SU-DHL-6 (cell line): ENCODE data around the gene PLCB1.

ENCODE experiments used
- H2AFZ ChIP-seq: fragments of 200-600 bp; sonication (generic); 2 replicates; pipeline ENCODE4 v1.6.1; 2014; ENCODE audit warnings: low read depth, mild to moderate bottlenecking, moderate library complexity, mixed read lengths, antibody characterized with exemption, low read length; ENCODE audit not compliant: severe bottlenecking
- H3F3A ChIP-seq: fragments of 200-600 bp; shearing (Covaris generic); 2 replicates; pipeline ENCODE4 v1.6.0; 2016; ENCODE audit warnings: antibody characterized with exemption, mild to moderate bottlenecking; ENCODE audit not compliant: insufficient read depth
- H3K27ac ChIP-seq: fragments of 200-600 bp; sonication (generic); 2 replicates; pipeline ENCODE4 v1.5.1; 2016; ENCODE audit warnings: low read depth, mild to moderate bottlenecking, low read length, moderate library complexity, mixed read lengths
- H3K27me3 ChIP-seq: fragments of 200-600 bp; sonication (generic), shearing (Covaris generic); 2 replicates; pipeline ENCODE4 v1.6.0; 2014; ENCODE audit warnings: mild to moderate bottlenecking, low read length
- H3K36me3 ChIP-seq: fragments of 200-600 bp; sonication (generic); 2 replicates; pipeline ENCODE4 v1.6.1; 2014; ENCODE audit warnings: mild to moderate bottlenecking, low read length, mixed read lengths
- H3K4me2 ChIP-seq: fragments of 300-600, 200-600 bp; shearing (Covaris generic), sonication (generic); 2 replicates; pipeline ENCODE4 v1.6.0; 2014; ENCODE audit warnings: low read length, low read depth, mild to moderate bottlenecking; ENCODE audit not compliant: poor library complexity, severe bottlenecking
- H3K4me3 ChIP-seq: fragments of 200-600 bp; sonication (generic); 2 replicates; pipeline ENCODE4 v1.5.1; 2014; ENCODE audit warnings: antibody characterized with exemption, low read length, mild to moderate bottlenecking, mixed read lengths; ENCODE audit not compliant: insufficient read depth, poor library complexity, severe bottlenecking
- H3K79me2 ChIP-seq: fragments of 200-600 bp; sonication (generic); 2 replicates; pipeline ENCODE4 v1.6.1; 2014; ENCODE audit warnings: mild to moderate bottlenecking, low read length, moderate library complexity; ENCODE audit not compliant: insufficient read depth
- H3K9ac ChIP-seq: fragments of 200-600 bp; sonication (generic); 2 replicates; pipeline ENCODE4 v1.7.0; 2014; ENCODE audit warnings: mild to moderate bottlenecking, low read length
- H3K9me2 ChIP-seq: fragments of 200-600 bp; sonication (generic); replicated peaks from 2 replicates; pipeline ENCODE4 v1.6.1; 2014; ENCODE audit warnings: low read length; ENCODE audit not compliant: insufficient read depth
- H3K9me3 ChIP-seq: fragments of 200-600 bp; sonication (generic); 2 replicates; pipeline ENCODE4 v1.6.1; 2014; ENCODE audit warnings: low read length, mixed read lengths; ENCODE audit not compliant: insufficient read depth
- H4K20me1 ChIP-seq: fragments of 200-600 bp; sonication (generic); 2 replicates; pipeline ENCODE4 v1.6.1; 2014; ENCODE audit warnings: low read depth, mild to moderate bottlenecking, antibody characterized with exemption, low read length, moderate library complexity, mixed read lengths
- EZH2phosphoT487 ChIP-seq: fragments of 200-600 bp; sonication (generic), shearing (Covaris generic); conservative IDR thresholded peaks from 2 replicates; pipeline ENCODE4 v1.6.1; 2018; ENCODE audit warnings: mild to moderate bottlenecking, antibody characterized with exemption, low read length, moderate library complexity, mixed read lengths
- TF ChIP-seq, protein P1 (sequence below): fragments of 200-600 bp; sonication (generic); IDR thresholded peaks from one replicate; pipeline ENCODE4 v1.5.1; 2017; ENCODE audit warnings: antibody characterized with exemption, mild to moderate bottlenecking, low read length, moderate library complexity; ENCODE audit not compliant: insufficient read depth, poor library complexity, severe bottlenecking

The PLCB1 gene

GRCh38 chr20:8901237-8902025 is 769.4 kb downstream of the PLCB1 start:
- H3K4me3 ChIP-seq: no peak overlapping the region
- TF ChIP-seq EZH2phosphoT487: no peak
- TF ChIP-seq, protein P1, sequence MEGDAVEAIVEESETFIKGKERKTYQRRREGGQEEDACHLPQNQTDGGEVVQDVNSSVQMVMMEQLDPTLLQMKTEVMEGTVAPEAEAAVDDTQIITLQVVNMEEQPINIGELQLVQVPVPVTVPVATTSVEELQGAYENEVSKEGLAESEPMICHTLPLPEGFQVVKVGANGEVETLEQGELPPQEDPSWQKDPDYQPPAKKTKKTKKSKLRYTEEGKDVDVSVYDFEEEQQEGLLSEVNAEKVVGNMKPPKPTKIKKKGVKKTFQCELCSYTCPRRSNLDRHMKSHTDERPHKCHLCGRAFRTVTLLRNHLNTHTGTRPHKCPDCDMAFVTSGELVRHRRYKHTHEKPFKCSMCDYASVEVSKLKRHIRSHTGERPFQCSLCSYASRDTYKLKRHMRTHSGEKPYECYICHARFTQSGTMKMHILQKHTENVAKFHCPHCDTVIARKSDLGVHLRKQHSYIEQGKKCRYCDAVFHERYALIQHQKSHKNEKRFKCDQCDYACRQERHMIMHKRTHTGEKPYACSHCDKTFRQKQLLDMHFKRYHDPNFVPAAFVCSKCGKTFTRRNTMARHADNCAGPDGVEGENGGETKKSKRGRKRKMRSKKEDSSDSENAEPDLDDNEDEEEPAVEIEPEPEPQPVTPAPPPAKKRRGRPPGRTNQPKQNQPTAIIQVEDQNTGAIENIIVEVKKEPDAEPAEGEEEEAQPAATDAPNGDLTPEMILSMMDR: no peak
- H3K27ac ChIP-seq: no peak overlapping the region
- no peaks in the 10 kb centered on the region for H3K79me2 ChIP-seq
- no peak overlapping the region for H3K4me2 ChIP-seq
- no peaks in the 10 kb centered on the region for H3F3A ChIP-seq
- H3K9me2 ChIP-seq: no peaks in the 10 kb centered on the region
- no peaks in the 10 kb centered on the region for H4K20me1 ChIP-seq
- H3K9ac ChIP-seq: no peak overlapping the region
- H3K9me3 ChIP-seq: peaks cover 5% of the 10 kb centered on the region; the same call in 1 of the 2 replicates
- H3K27me3 ChIP-seq: no peaks in the 10 kb centered on the region; the same call in 1 of the 2 replicates
- H3K36me3 ChIP-seq: no peaks in the 10 kb centered on the region
- no peak overlapping the region for H2AFZ ChIP-seq

GRCh38 chr20:8903655-8904605 is 771.9 kb downstream of the PLCB1 start:
- H3K4me2 ChIP-seq: no peak overlapping the region
- H3K9ac ChIP-seq: no peak overlapping the region
- H2AFZ ChIP-seq: no peak overlapping the region
- H3F3A ChIP-seq: no peaks in the 10 kb centered on the region
- H3K27me3 ChIP-seq: no peaks in the 10 kb centered on the region
- no peaks in the 10 kb centered on the region for H3K9me2 ChIP-seq
- no peak overlapping the region for H3K4me3 ChIP-seq
- no peaks in the 10 kb centered on the region for H3K9me3 ChIP-seq
- H3K27ac ChIP-seq: no peak overlapping the region
- no peaks in the 10 kb centered on the region for H4K20me1 ChIP-seq
- TF ChIP-seq, protein P1: no peak
- no peak for TF ChIP-seq EZH2phosphoT487
- H3K36me3 ChIP-seq: no peaks in the 10 kb centered on the region
- no peaks in the 10 kb centered on the region for H3K79me2 ChIP-seq

- TF ChIP-seq EZH2phosphoT487: no peak
- TF ChIP-seq, protein P1: no peak
- Histone ChIP-seq H3K9ac (no peak overlapping the region), H2AFZ (no peak overlapping the region), H3K9me2 (no peaks in the 10 kb centered on the region), H3F3A (no peaks in the 10 kb centered on the region), H3K79me2 (no peaks in the 10 kb centered on the region), H3K36me3 (no peaks in the 10 kb centered on the region), H4K20me1 (no peaks in the 10 kb centered on the region), H3K4me2 (no peak overlapping the region), H3K27me3 (no peaks in the 10 kb centered on the region), H3K27ac (no peak overlapping the region), H3K4me3 (no peak overlapping the region), H3K9me3 (no peaks in the 10 kb centered on the region)
Observed at GRCh38 chr20:8909596-8909995, 777.5 kb downstream of the PLCB1 start.
